ENCODE results near the gene TMEM184A. TPM values are rescaled to one million over a fixed set of nuclear protein-coding genes. Genes with fewer than 3 reads are reported as not detected.

The TMEM184A gene
- total RNA-seq, 1 donor from 2014 or later = 6.6 TPM

DNA sequence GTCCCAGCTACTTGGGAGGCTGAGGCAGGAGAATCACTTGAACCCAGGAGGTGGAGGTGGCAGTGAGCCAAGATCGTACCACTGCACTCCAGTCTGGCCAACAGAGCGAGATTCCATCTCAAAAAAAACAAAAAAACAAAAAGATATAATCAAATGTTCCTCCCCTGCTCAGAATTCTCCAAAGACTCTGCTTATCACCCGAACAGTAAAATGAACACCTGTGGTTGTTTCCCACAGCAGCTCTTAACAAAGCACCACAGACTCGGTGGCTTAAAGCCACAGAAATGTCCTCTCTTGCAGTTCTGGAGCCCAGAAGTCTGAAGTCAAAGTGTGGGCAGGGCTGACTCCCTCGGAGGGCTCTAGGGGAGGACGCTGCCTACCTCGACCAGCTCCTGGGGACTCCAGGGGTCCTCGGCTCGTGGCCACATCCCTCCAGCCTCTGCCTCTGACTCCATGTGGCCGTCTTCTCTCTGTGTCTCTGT lies 47.7 kb downstream of the TMEM184A start:
- no peaks in the 10 kb centered on the region for H3K9me3 Mint-ChIP-seq
- H3K4me3 Mint-ChIP-seq = no peak overlapping the region
- H3K27me3 Mint-ChIP-seq = no peaks in the 10 kb centered on the region
- H3K36me3 Mint-ChIP-seq = no peaks in the 10 kb centered on the region
- H3K4me1 Mint-ChIP-seq (ENCODE audit: unreplicated experiment) = peaks cover 4% of the 10 kb centered on the region
- peak overlapping the region; percentile 52 for H3K27ac Mint-ChIP-seq
- no peak for DNase-seq (ENCODE audit: extremely low spot score, unreplicated experiment)
- no peak for TF ChIP-seq CTCF (conservative IDR thresholded peaks at IDR 0.05)

DNA sequence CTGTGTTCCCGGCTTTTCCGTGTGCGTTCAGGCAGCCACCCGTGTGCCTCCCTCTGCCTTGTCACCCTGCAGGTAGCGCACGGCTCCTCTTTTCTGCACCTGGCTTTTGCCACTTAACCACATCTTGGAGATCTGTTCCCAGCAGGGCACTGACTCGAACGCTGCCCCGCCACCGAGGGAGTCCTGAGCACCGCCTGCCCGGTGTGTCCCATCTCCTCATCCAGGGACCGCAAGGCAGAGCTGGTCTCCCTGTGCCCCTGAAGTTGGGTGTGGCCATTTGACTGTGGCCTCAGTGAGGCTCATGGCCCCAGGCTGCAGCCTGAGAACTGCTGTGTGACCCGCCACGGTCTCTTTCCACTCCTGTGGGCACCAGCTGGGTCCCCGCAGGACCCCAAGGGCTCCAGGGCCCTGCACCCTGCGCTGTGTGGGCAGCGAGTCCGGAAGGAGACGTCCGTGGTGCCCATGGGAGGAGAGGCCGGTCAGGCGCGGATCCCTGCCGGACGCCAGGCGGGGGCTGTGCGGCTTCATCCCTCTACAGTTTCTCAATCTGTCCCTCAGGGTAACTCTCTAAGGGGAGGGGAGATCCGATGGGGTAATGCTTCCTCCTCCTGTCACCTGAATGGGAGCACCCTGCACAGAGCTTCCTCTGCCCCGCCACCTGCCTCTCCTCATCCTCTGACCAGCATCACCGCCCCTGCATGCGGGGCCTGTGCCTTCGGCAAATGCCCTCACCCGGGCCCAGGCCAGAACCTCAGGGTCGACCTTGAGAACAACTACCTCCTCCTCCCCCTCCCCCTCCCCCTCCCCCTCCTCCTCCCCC lies 50.1 kb downstream of the TMEM184A start:
- Mint-ChIP-seq H3K9me3 (no peaks in the 10 kb centered on the region), H3K4me3 (peak overlapping the region; percentile 80), H3K36me3 (no peaks in the 10 kb centered on the region), H3K27me3 (no peaks in the 10 kb centered on the region), H3K27ac (no peak overlapping the region), H3K4me1 (ENCODE audit: unreplicated experiment) (peaks cover 12% of the 10 kb centered on the region)
- TF ChIP-seq CTCF (conservative IDR thresholded peaks at IDR 0.05) = no peak
- no peak for DNase-seq (ENCODE audit: extremely low spot score, unreplicated experiment)

GRCh38 chr7:1503816-1504775 lies 51.9 kb downstream of the TMEM184A start, which contains the start of gene INTS1:
INTS1 (minus strand) TSS chr7:1504389; CDS start chr7:1503960, 429 bp downstream.
- no peaks in the 10 kb centered on the region for H3K36me3 Mint-ChIP-seq
- H3K27ac Mint-ChIP-seq = no peak within 1 kb of the TSS
- peak; percentile 92 for DNase-seq (ENCODE audit: extremely low spot score, unreplicated experiment)
- no peaks in the 10 kb centered on the region for H3K27me3 Mint-ChIP-seq
- peaks cover 12% of the 10 kb centered on the region for H3K4me1 Mint-ChIP-seq (ENCODE audit: unreplicated experiment)
- H3K4me3 Mint-ChIP-seq = peak within 1 kb of the TSS; percentile 89
- peak; percentile 92 for TF ChIP-seq CTCF (conservative IDR thresholded peaks at IDR 0.05)
- no peaks in the 10 kb centered on the region for H3K9me3 Mint-ChIP-seq

DNA sequence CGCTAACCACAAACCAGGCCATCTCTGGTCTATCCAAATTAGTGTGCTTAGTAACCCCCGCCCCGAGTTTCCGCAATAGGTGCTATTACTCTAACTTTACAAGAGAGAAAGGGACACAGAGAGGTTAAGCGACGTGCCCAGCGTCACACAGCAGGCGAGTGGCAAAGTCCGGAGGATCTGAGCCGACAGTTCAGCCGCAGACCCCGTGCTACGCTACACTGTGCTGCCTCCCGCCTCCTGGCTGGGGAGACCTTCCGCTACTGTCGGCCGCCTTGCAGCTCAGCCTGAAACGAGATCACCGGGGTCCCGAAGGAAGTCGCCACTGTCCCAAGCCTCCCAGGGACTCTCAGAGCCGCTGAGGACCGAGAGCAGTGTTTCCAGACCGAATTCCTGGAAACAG lies 52.6 kb downstream of the TMEM184A start:
- Mint-ChIP-seq H3K27me3 (no peaks in the 10 kb centered on the region), H3K4me1 (ENCODE audit: unreplicated experiment) (peaks cover 12% of the 10 kb centered on the region), H3K36me3 (no peaks in the 10 kb centered on the region), H3K27ac (no peak overlapping the region), H3K4me3 (peak overlapping the region; percentile 86), H3K9me3 (no peaks in the 10 kb centered on the region)
- TF ChIP-seq CTCF (conservative IDR thresholded peaks at IDR 0.05) = no peak
- DNase-seq (ENCODE audit: extremely low spot score, unreplicated experiment) = no peak

DNA sequence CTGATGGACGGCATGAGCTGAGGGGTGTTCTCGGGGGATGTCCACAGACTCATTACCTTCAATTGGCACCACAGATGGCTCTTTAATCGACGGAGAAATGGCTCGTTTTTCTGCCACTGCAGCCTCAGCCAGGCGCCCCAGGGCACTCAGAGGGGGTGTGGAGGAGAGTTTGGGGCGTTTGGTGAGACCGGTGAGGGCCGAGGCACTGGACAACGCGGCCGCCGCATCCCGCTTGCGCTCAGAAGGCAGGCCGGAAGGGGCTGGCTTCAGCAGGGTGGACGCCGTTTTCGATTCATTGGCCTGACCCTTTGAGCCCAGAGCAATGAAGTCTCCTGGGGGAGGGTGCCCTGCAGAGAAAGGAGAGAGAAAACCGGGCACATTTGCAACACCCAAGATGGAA lies 53.2 kb downstream of the TMEM184A start:
- Mint-ChIP-seq H3K27ac (peak overlapping the region; percentile 55), H3K9me3 (no peaks in the 10 kb centered on the region), H3K27me3 (no peaks in the 10 kb centered on the region), H3K4me1 (ENCODE audit: unreplicated experiment) (peaks cover 12% of the 10 kb centered on the region), H3K36me3 (no peaks in the 10 kb centered on the region), H3K4me3 (peak overlapping the region; percentile 86)
- DNase-seq (ENCODE audit: extremely low spot score, unreplicated experiment) = no peak
- TF ChIP-seq CTCF (conservative IDR thresholded peaks at IDR 0.05) = no peak

All from type B pancreatic cell (in vitro differentiated cells).